GM12875 (cell line): Measurements from ENCODE around the gene MOV10L1.

Experiments used
- H3K4me3 ChIP-seq: one replicate; pipeline ENCODE4 v1.5.1; 2011; ENCODE audit warnings: low read depth, low read length, control low read depth
- TF ChIP-seq, protein P1 (sequence below): IDR thresholded peaks from 2 replicates; pipeline ENCODE4 v1.5.1; 2011; ENCODE audit warnings: low read depth, mild to moderate bottlenecking, control low read depth, inconsistent platforms, low read length, moderate library complexity, borderline replicate concordance; ENCODE audit not compliant: insufficient read depth

The MOV10L1 gene

DNA sequence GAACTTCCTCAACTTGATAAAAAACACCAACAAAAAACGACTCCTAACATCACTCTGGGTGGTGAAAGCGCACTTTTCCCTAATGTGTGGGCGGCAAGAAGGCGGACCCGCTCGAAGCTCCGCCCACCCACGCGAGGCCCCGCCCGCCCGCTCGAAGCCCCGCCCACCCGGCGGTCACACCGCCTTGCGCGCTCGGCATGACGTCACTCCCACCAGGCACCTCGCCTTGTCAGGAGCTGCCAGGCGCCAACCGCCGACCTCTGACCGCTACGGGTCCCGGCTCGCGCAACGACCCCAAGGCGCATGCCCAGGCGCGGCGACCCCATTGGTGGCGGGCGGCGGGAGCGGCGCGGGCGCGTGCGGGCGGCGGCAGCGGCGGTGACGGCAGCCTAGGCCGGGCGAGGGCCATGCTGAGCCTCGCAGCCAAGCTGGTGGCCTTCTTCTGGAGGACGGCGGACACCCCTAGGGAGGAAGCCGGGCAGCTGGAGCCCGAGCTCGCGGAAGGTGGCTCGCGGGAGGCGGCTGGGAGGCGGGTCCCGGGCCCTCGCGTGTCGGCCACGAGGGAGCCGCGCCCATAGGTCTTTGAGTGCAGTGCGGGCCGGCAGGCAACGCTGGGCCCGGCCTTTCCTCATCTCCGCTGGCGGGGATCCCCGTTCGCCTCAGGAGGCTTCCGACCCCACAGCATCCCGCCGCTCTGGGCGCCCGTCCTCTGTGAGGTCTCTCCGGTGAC lies at the start of gene MOV10L1:
TSS of gene MOV10L1 (plus strand) at position 325 of the 730 bp plus-strand sequence. CDS start at position 408, 83 bp downstream.
- TF ChIP-seq, protein P1, sequence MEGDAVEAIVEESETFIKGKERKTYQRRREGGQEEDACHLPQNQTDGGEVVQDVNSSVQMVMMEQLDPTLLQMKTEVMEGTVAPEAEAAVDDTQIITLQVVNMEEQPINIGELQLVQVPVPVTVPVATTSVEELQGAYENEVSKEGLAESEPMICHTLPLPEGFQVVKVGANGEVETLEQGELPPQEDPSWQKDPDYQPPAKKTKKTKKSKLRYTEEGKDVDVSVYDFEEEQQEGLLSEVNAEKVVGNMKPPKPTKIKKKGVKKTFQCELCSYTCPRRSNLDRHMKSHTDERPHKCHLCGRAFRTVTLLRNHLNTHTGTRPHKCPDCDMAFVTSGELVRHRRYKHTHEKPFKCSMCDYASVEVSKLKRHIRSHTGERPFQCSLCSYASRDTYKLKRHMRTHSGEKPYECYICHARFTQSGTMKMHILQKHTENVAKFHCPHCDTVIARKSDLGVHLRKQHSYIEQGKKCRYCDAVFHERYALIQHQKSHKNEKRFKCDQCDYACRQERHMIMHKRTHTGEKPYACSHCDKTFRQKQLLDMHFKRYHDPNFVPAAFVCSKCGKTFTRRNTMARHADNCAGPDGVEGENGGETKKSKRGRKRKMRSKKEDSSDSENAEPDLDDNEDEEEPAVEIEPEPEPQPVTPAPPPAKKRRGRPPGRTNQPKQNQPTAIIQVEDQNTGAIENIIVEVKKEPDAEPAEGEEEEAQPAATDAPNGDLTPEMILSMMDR = no peak
- no peak within 1 kb of the TSS for H3K4me3 ChIP-seq

- no peak overlapping the region for H3K4me3 ChIP-seq
- TF ChIP-seq, protein P1 = no peak
Observed at GRCh38 chr22:50040717-50041116, 49.1 kb upstream of the MOV10L1 start.

GRCh38 chr22:50041361-50042065 lies 48.3 kb upstream of the MOV10L1 start:
- no peak overlapping the region for H3K4me3 ChIP-seq
- TF ChIP-seq, protein P1 = no peak

DNA sequence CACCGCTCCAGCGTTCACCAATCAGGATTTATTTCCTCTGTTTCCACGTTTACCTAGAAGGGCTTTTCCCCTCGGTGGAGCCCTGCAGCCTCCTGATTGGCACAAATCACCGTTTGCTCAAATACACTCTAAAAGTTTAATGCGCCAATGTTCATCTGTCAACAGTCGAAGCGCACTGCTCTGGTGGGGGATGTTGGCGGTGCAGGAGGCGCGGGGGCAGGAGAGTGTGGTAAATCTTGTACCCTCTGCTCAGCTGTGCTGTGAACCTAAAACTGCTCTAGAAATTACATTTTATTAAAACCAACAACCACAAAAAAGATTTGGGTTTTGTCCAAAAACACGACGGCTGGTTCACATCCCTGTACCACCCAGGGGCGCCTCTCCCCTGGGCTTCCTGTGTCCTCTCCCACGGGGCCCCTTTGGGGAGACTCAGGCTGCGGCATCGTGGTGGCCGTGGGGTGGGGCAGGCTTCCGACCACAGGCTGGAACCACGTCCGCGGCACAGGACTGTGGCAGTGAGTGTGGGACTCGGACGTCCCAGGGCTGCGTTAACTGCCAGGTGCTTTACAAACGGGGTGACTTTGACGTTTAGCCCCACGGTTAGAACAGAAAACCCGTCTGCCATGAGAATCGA lies 45.2 kb upstream of the MOV10L1 start:
- TF ChIP-seq, protein P1 = no peak
- no peak overlapping the region for H3K4me3 ChIP-seq

- H3K4me3 ChIP-seq = no peak overlapping the region
- TF ChIP-seq, protein P1 = no peak
Observed at GRCh38 chr22:50045211-50046018, 44.4 kb upstream of the MOV10L1 start.

GRCh38 chr22:50046019-50046415 lies 43.8 kb upstream of the MOV10L1 start:
- TF ChIP-seq, protein P1 = no peak
- H3K4me3 ChIP-seq = no peak overlapping the region
